Gastrocnemius medialis (tissue), 4 donors: ENCODE data around the gene TMEM31. TPM values are rescaled to one million over a fixed set of nuclear protein-coding genes. Genes with fewer than 3 reads are reported as not detected.

Experiments used
- ATAC-seq, 2 donors: fragments of 150-250 bp; one replicate each; pipeline ENCODE4 v1.9.1; 2016
- DNase-seq, 2 donors: peaks; one replicate each; pipeline ENCODE4 v3.0.0-alpha.2; 2019
- H3K27ac ChIP-seq, 4 donors: fragments of 200-600 bp; sonication (generic); 1 replicate in 1 of 4; 2 replicates in 3 of 4; pipeline ENCODE4 v1.5.1; 2016 to 2018; ENCODE audit warnings: mild to moderate bottlenecking in 2 of 4, moderate library complexity in 1 of 4
- H3K27me3 ChIP-seq, 3 donors: fragments of 200-600 bp; sonication (generic) in 2 of 3; 1 replicate in 1 of 3; 2 replicates in 2 of 3; pipeline versions ENCODE4 v1.5.1 to v1.6.0; 2016 to 2019; ENCODE audit warnings: mild to moderate bottlenecking in 1 of 3, moderate library complexity in 1 of 3
- H3K36me3 ChIP-seq, 2 donors: fragments of 200-600 bp; sonication (generic) in 1 of 2; one replicate each; pipeline ENCODE4 v1.5.1; 2017 to 2018
- H3K4me1 ChIP-seq, 2 donors: fragments of 200-600 bp; sonication (generic) in 1 of 2; one replicate each; pipeline ENCODE4 v1.5.1; 2016 to 2017; ENCODE audit warnings: mild to moderate bottlenecking in 2 of 2
- H3K4me3 ChIP-seq, 4 donors: fragments of 200-600 bp; sonication (generic) in 3 of 4; 1 replicate in 1 of 4; 2 replicates in 3 of 4; pipeline ENCODE4 v1.5.1; 2016 to 2019; ENCODE audit warnings: mild to moderate bottlenecking in 2 of 4
- H3K9me3 ChIP-seq, 3 donors: fragments of 200-600 bp; sonication (generic) in 2 of 3; 1 replicate in 1 of 3; 2 replicates in 2 of 3; pipeline ENCODE4 v1.5.1; 2016 to 2019
- CTCF ChIP-seq, 5 experiments: fragments of 450-650 bp in 3 of 5; fragments of 200-600 bp in 2 of 5; sonication (generic) in 2 of 5; IDR thresholded peaks in 4 of 5; conservative IDR thresholded peaks in 1 of 5; 1 replicate in 4 of 5; 2 replicates in 1 of 5; pipeline ENCODE4 v1.5.1; 2016 to 2019; ENCODE audit warnings: antibody characterized with exemption in 5 of 5, mild to moderate bottlenecking in 3 of 5, moderate library complexity in 3 of 5
- POLR2A ChIP-seq, 2 donors: fragments of 450-650 bp; IDR thresholded peaks; one replicate each; pipeline ENCODE4 v1.6.1; 2017; ENCODE audit warnings: antibody characterized with exemption in 2 of 2, mild to moderate bottlenecking in 2 of 2, moderate library complexity in 2 of 2
- in situ Hi-C, 4 donors: fragments of 200-750 bp; cut with MboI; loops; one replicate each; pipeline versions ENCODE4 v1.15.0 to v1.8.0; 2017; ENCODE audit warnings: low sequenced_read_pairs in 4 of 4
- intact Hi-C: fragments of 100-400 bp; cut with DNase I; formaldehyde crosslinking; loops from one replicate; pipeline ENCODE4 v1.15.1; 2023; ENCODE audit warnings: low total_unique reads
- total RNA-seq, 4 donors: library from RNA; depleted of rRNA; stranded (reverse); fragments of >200 nt; gene quantifications; one replicate each; pipeline versions ENCODE4 v1.1.0 to v1.2.3, GENCODE V29; 2016

TMEM31 gene
- total RNA-seq, 4 donors from 2014 or later: not detected

- Histone ChIP-seq H3K27ac (no peak overlapping the region), H3K36me3 (no peaks in the 10 kb centered on the region), H3K4me1 (no peaks in the 10 kb centered on the region), H3K27me3 (no peaks in the 10 kb centered on the region), H3K4me3 (no peak overlapping the region), H3K9me3 (no peaks in the 10 kb centered on the region)
- DNase-seq: no peak
- in situ Hi-C loops (loop anchor here in 1 of 4 donors (25.0 kb wide), 1 partner anchor 95 kb away; no protein-coding TSS in a partner anchor), intact Hi-C loops (no loop called here)
- ATAC-seq: peak in 1 of 2 donors; percentile 52
- TF ChIP-seq POLR2A (IDR thresholded peaks at IDR 0.05) (no peak), CTCF (IDR thresholded peaks at IDR 0.05 in 4 of 5, conservative IDR thresholded peaks at IDR 0.05 in 1 of 5) (no peak)
Measured at GRCh38 chrX:103716962-103717361, 6.3 kb downstream of the TMEM31 start.

- no peaks in the 10 kb centered on the region for H3K27me3 ChIP-seq
- intact Hi-C loops: no loop called here
- H3K36me3 ChIP-seq: no peaks in the 10 kb centered on the region
- DNase-seq: no peak
- no peaks in the 10 kb centered on the region for H3K9me3 ChIP-seq
- TF ChIP-seq CTCF (IDR thresholded peaks at IDR 0.05 in 4 of 5, conservative IDR thresholded peaks at IDR 0.05 in 1 of 5): no peak
- TF ChIP-seq POLR2A (IDR thresholded peaks at IDR 0.05): no peak
- in situ Hi-C loops: loop anchor here in 1 of 4 donors (25.0 kb wide), 1 partner anchor 94 kb away; no protein-coding TSS in a partner anchor
- no peak for ATAC-seq
- H3K27ac ChIP-seq: no peak overlapping the region
- H3K4me1 ChIP-seq: no peaks in the 10 kb centered on the region
- no peak overlapping the region for H3K4me3 ChIP-seq
Measured at GRCh38 chrX:103718120-103718519, 7.4 kb downstream of the TMEM31 start.

- in situ Hi-C loops: loop anchor here in 1 of 4 donors (25.0 kb wide), 1 partner anchor 90 kb away; no protein-coding TSS in a partner anchor
- intact Hi-C loops: no loop called here
- TF ChIP-seq POLR2A (IDR thresholded peaks at IDR 0.05) (no peak), CTCF (IDR thresholded peaks at IDR 0.05 in 4 of 5, conservative IDR thresholded peaks at IDR 0.05 in 1 of 5) (no peak)
- H3K36me3 ChIP-seq: no peaks in the 10 kb centered on the region
- no peak overlapping the region for H3K4me3 ChIP-seq
- H3K4me1 ChIP-seq: no peaks in the 10 kb centered on the region
- H3K27ac ChIP-seq: no peak overlapping the region
- no peaks in the 10 kb centered on the region for H3K9me3 ChIP-seq
- DNase-seq (peak; percentile 8 to 14), ATAC-seq (peak; percentile 71 to 92)
- H3K27me3 ChIP-seq: no peaks in the 10 kb centered on the region
Measured at GRCh38 chrX:103722505-103722904, 11.8 kb downstream of the TMEM31 start.

- Histone ChIP-seq H3K9me3 (no peaks in the 10 kb centered on the region), H3K27me3 (no peaks in the 10 kb centered on the region), H3K4me3 (no peak overlapping the region), H3K4me1 (no peaks in the 10 kb centered on the region), H3K27ac (no peak overlapping the region), H3K36me3 (no peaks in the 10 kb centered on the region)
- in situ Hi-C loops: no loop called here
- intact Hi-C loops: no loop called here
- TF ChIP-seq POLR2A (IDR thresholded peaks at IDR 0.05): no peak
- TF ChIP-seq CTCF (IDR thresholded peaks at IDR 0.05 in 4 of 5, conservative IDR thresholded peaks at IDR 0.05 in 1 of 5): no peak
- ATAC-seq: no peak
- no peak for DNase-seq
Measured at GRCh38 chrX:103726477-103726876, 15.8 kb downstream of the TMEM31 start.

GRCh38 chrX:103727115-103727514 lies 16.4 kb downstream of the TMEM31 start:
- ATAC-seq (no peak), DNase-seq (no peak)
- Histone ChIP-seq H3K4me1 (no peaks in the 10 kb centered on the region), H3K36me3 (no peaks in the 10 kb centered on the region), H3K27me3 (no peaks in the 10 kb centered on the region), H3K9me3 (no peaks in the 10 kb centered on the region), H3K27ac (no peak overlapping the region), H3K4me3 (no peak overlapping the region)
- intact Hi-C loops (no loop called here), in situ Hi-C loops (no loop called here)
- no peak for TF ChIP-seq CTCF (IDR thresholded peaks at IDR 0.05 in 4 of 5, conservative IDR thresholded peaks at IDR 0.05 in 1 of 5)
- no peak for TF ChIP-seq POLR2A (IDR thresholded peaks at IDR 0.05)
